GM23248 (cell line): Measurements from ENCODE around the gene PEX5. TPM values are rescaled to one million over a fixed set of nuclear protein-coding genes. Genes with fewer than 3 reads are reported as not detected.
"Not testable (repeated sequence)": the region's sequence is repeated elsewhere in the genome, so short reads cannot be mapped to it uniquely, and the experiment has no call there.

Experiments
- DNase-seq: peaks from one replicate; pipeline ENCODE4 v3.0.0-alpha.2; 2015
- H2AFZ ChIP-seq: fragments of 200-600 bp; sonication (generic); 2 replicates; pipeline ENCODE4 v1.6.1; 2016; ENCODE audit warnings: antibody characterized with exemption
- H3F3A ChIP-seq: fragments of 200-600 bp; sonication (generic); 2 replicates; pipeline ENCODE4 v1.6.1; 2016; ENCODE audit warnings: mild to moderate bottlenecking, antibody characterized with exemption, mixed run types; ENCODE audit not compliant: insufficient read depth
- H3K27ac ChIP-seq: fragments of 200-600 bp; sonication (generic); 2 replicates; pipeline ENCODE4 v1.5.1; 2016; ENCODE audit warnings: mild to moderate bottlenecking
- H3K27me3 ChIP-seq: fragments of 200-600 bp; sonication (generic); replicated peaks from 2 replicates; pipeline ENCODE4 v1.6.1; 2016; ENCODE audit warnings: mild to moderate bottlenecking; ENCODE audit not compliant: insufficient read depth
- H3K36me3 ChIP-seq: fragments of 200-600 bp; sonication (generic); 2 replicates; pipeline ENCODE4 v1.6.1; 2016; ENCODE audit warnings: low read depth, mild to moderate bottlenecking
- H3K4me1 ChIP-seq: fragments of 200-600 bp; sonication (generic); 2 replicates; pipeline ENCODE4 v1.6.1; 2016; ENCODE audit warnings: mild to moderate bottlenecking; ENCODE audit not compliant: insufficient read depth
- H3K4me2 ChIP-seq: fragments of 200-600 bp; sonication (generic); one replicate; pipeline ENCODE4 v1.6.1; 2016; ENCODE audit warnings: mild to moderate bottlenecking; ENCODE audit not compliant: unreplicated experiment
- H3K4me3 ChIP-seq: fragments of 200-600 bp; sonication (generic); 2 replicates; pipeline ENCODE4 v1.5.1; 2016; ENCODE audit warnings: mild to moderate bottlenecking
- H3K79me2 ChIP-seq: fragments of 200-600 bp; sonication (generic); 2 replicates; pipeline ENCODE4 v1.6.1; 2016; ENCODE audit warnings: mild to moderate bottlenecking; ENCODE audit not compliant: insufficient read depth
- H3K9ac ChIP-seq: fragments of 200-600 bp; sonication (generic); 2 replicates; pipeline ENCODE4 v1.6.1; 2016; ENCODE audit warnings: mild to moderate bottlenecking
- H3K9me2 ChIP-seq: fragments of 200-600 bp; sonication (generic); 2 replicates; pipeline ENCODE4 v1.6.1; 2016; ENCODE audit warnings: mixed run types, mild to moderate bottlenecking, moderate library complexity; ENCODE audit not compliant: insufficient read depth
- H3K9me3 ChIP-seq: fragments of 200-600 bp; sonication (generic); one replicate; pipeline ENCODE4 v1.6.1; 2017; ENCODE audit warnings: low read depth
- H4K20me1 ChIP-seq: fragments of 200-600 bp; sonication (generic); 2 replicates; pipeline ENCODE4 v1.6.0; 2016; ENCODE audit not compliant: insufficient read depth
- EZH2 ChIP-seq: fragments of 200-600 bp; sonication (generic); IDR thresholded peaks from 2 replicates; pipeline ENCODE4 v1.6.1; 2018; ENCODE audit warnings: antibody characterized with exemption, mild to moderate bottlenecking; ENCODE audit not compliant: insufficient read depth, poor library complexity, severe bottlenecking
- EZH2phosphoT487 ChIP-seq: fragments of 200-600 bp; sonication (generic); IDR thresholded peaks from 2 replicates; pipeline ENCODE4 v1.6.1; 2018; ENCODE audit warnings: antibody characterized with exemption, moderate library complexity, mild to moderate bottlenecking, low read depth; ENCODE audit not compliant: insufficient read depth
- WGBS, 2 experiments: methylation state at CpG; one replicate each; pipeline ENCODE4 v1.1.6; 2015 to 2017; ENCODE audit warnings: low lambda C conversion rate in 2 of 2, low coverage in 1 of 2; ENCODE audit errors: missing lambda C conversion rate in 2 of 2; 5-methylcytosine and 5-hydroxymethylcytosine counted together
- in situ Hi-C: fragments of 300-500 bp; cut with MboI; formaldehyde crosslinking; loops from 2 replicates; pipeline ENCODE4 v1.15.0; 2020
- polyA plus RNA-seq: library from polyadenylated mRNA; unstranded; fragments of >200 nt; fragmentation: Nextera tagmentation; extraction: Ambion mirVana; gene quantifications from 2 replicates; pipeline ENCODE4 v1.2.1, GENCODE V29; 2016
- total RNA-seq: library from RNA; depleted of rRNA; stranded (reverse); fragments of >200 nt; shearing (Covaris generic); gene quantifications from 2 replicates; pipeline ENCODE4 v1.2.3, GENCODE V29; 2014; rRNA removed

PEX5 gene
- total and polyA plus RNA-seq, 2 experiments from 2014 or later: 6.8 to 27.8 TPM

- peaks cover 4% of the 10 kb centered on the region; the same call in 1 of the 2 replicates for H3K27me3 ChIP-seq
- no peaks in the 10 kb centered on the region for H3K9me2 ChIP-seq
- no peak overlapping the region for H3K27ac ChIP-seq
- 57 to 58% methylated on average over 3 of the region's 3 CpGs for WGBS, 2 experiments
- TF ChIP-seq EZH2phosphoT487 (no peak), EZH2 (no peak)
- H3K79me2 ChIP-seq: no peaks in the 10 kb centered on the region
- H4K20me1 ChIP-seq: no peaks in the 10 kb centered on the region
- peaks cover 12% of the 10 kb centered on the region for H3F3A ChIP-seq
- no peak overlapping the region for H3K4me2 ChIP-seq
- H3K4me3 ChIP-seq: no peak overlapping the region
- peak; percentile 83 for DNase-seq
- H3K9me3 ChIP-seq: no peaks in the 10 kb centered on the region
- in situ Hi-C loops: no loop called here
- H3K4me1 ChIP-seq: peaks cover 9% of the 10 kb centered on the region
- H3K36me3 ChIP-seq: no peaks in the 10 kb centered on the region
- no peak overlapping the region for H3K9ac ChIP-seq
- no peak overlapping the region for H2AFZ ChIP-seq
Observed at GRCh38 chr12:7241404-7242005, 52.0 kb downstream of the PEX5 start.

- H3K9me2 ChIP-seq: no peaks in the 10 kb centered on the region
- DNase-seq: no peak
- H3K27ac ChIP-seq: no peak overlapping the region
- in situ Hi-C loops: no loop called here
- no peak overlapping the region for H2AFZ ChIP-seq
- H3K79me2 ChIP-seq: no peaks in the 10 kb centered on the region
- 48 to 52% methylated on average over 7 of the region's 7 CpGs for WGBS, 2 experiments
- peaks cover 4% of the 10 kb centered on the region; the same call in 1 of the 2 replicates for H3K27me3 ChIP-seq
- H3K9me3 ChIP-seq: no peaks in the 10 kb centered on the region
- peaks cover 9% of the 10 kb centered on the region for H3K4me1 ChIP-seq
- TF ChIP-seq EZH2phosphoT487: no peak
- TF ChIP-seq EZH2: no peak
- H3K4me3 ChIP-seq: no peak overlapping the region
- H3F3A ChIP-seq: peaks cover 12% of the 10 kb centered on the region
- H3K36me3 ChIP-seq: no peaks in the 10 kb centered on the region
- no peak overlapping the region for H3K9ac ChIP-seq
- no peaks in the 10 kb centered on the region for H4K20me1 ChIP-seq
- H3K4me2 ChIP-seq: no peak overlapping the region
Observed at GRCh38 chr12:7242176-7243101, 53.0 kb downstream of the PEX5 start.

- H3K9ac ChIP-seq, H3K4me3 ChIP-seq, H3F3A ChIP-seq, H2AFZ ChIP-seq, H3K79me2 ChIP-seq, H4K20me1 ChIP-seq, H3K27ac ChIP-seq, in situ Hi-C loops, DNase-seq, H3K36me3 ChIP-seq, H3K4me2 ChIP-seq, H3K9me2 ChIP-seq, H3K9me3 ChIP-seq, H3K27me3 ChIP-seq, H3K4me1 ChIP-seq: not testable (repeated sequence)
- WGBS, 2 experiments: 63 to 68% methylated on average over 18 to 21 of the region's 22 CpGs
Observed at GRCh38 chr12:7251328-7251996, 62.0 kb downstream of the PEX5 start.

- DNase-seq: no peak
- Histone ChIP-seq H3K4me1 (no peaks in the 10 kb centered on the region), H3K79me2 (no peaks in the 10 kb centered on the region), H3K9me2 (no peaks in the 10 kb centered on the region), H3K4me3 (no peak overlapping the region), H2AFZ (no peak overlapping the region), H3K36me3 (no peaks in the 10 kb centered on the region), H3K27ac (no peak overlapping the region), H3F3A (no peaks in the 10 kb centered on the region), H3K9me3 (no peaks in the 10 kb centered on the region), H3K4me2 (no peak overlapping the region), H4K20me1 (no peaks in the 10 kb centered on the region), H3K27me3 (peaks cover 12% of the 10 kb centered on the region; the same call in 1 of the 2 replicates), H3K9ac (no peak overlapping the region)
- in situ Hi-C loops: no loop called here
- TF ChIP-seq EZH2 (no peak), EZH2phosphoT487 (no peak)
- 0 to 3% methylated on average over 1 of the region's 1 CpG for WGBS, 2 experiments
Observed at GRCh38 chr12:7259060-7259459, 69.6 kb downstream of the PEX5 start.

Other genes with a start within 250 kb of the PEX5 start
- gene RNU7-1, start 245.9 kb upstream of the PEX5 start, total RNA-seq: not detected in 2 replicates
- gene RNU7-1, start 245.9 kb upstream of the PEX5 start, polyA plus RNA-seq: not detected in 2 replicates
- 261 and 264 TPM in 2 replicates for gene C12orf57, start 245.7 kb upstream of the PEX5 start, total RNA-seq
- gene C12orf57, start 245.7 kb upstream of the PEX5 start, polyA plus RNA-seq: 247 and 257 TPM in 2 replicates
- not detected in 2 replicates for gene PTPN6, start 238.3 kb upstream of the PEX5 start, total RNA-seq
- gene PTPN6, start 238.3 kb upstream of the PEX5 start, polyA plus RNA-seq: 0.21 and 0.35 TPM in 2 replicates
- 212 and 221 TPM in 2 replicates for gene PHB2, start 219.0 kb upstream of the PEX5 start, total RNA-seq
- 130 and 137 TPM in 2 replicates for gene PHB2, start 219.0 kb upstream of the PEX5 start, polyA plus RNA-seq
- 25.9 and 39.2 TPM in 2 replicates for gene EMG1, start 218.8 kb upstream of the PEX5 start, total RNA-seq
- 68.6 and 72.1 TPM in 2 replicates for gene EMG1, start 218.8 kb upstream of the PEX5 start, polyA plus RNA-seq
- 7.7 and 11.8 TPM in 2 replicates for gene LPCAT3, start 171.2 kb upstream of the PEX5 start, total RNA-seq
- 19.7 and 20.4 TPM in 2 replicates for gene LPCAT3, start 171.2 kb upstream of the PEX5 start, polyA plus RNA-seq
- gene C1S, start 129.0 kb upstream of the PEX5 start, total RNA-seq: 174 and 200 TPM in 2 replicates
- gene C1S, start 129.0 kb upstream of the PEX5 start, polyA plus RNA-seq: 195 and 198 TPM in 2 replicates
- gene C1R, start 97.2 kb upstream of the PEX5 start, total RNA-seq: 51.1 and 52.2 TPM in 2 replicates
- gene C1R, start 97.2 kb upstream of the PEX5 start, polyA plus RNA-seq: 75.0 and 78.9 TPM in 2 replicates
- 22.2 and 26.7 TPM in 2 replicates for gene C1RL, start 80.5 kb upstream of the PEX5 start, total RNA-seq
- 14.3 and 14.9 TPM in 2 replicates for gene C1RL, start 80.5 kb upstream of the PEX5 start, polyA plus RNA-seq
- gene RBP5, start 60.8 kb upstream of the PEX5 start, total RNA-seq: not detected in 2 replicates
- gene RBP5, start 60.8 kb upstream of the PEX5 start, polyA plus RNA-seq: 0.38 TPM in 1 of 2 replicates, not detected in the other
- gene CLSTN3, start 59.3 kb upstream of the PEX5 start, total RNA-seq: 4.5 and 12.3 TPM in 2 replicates
- 1.8 and 2.9 TPM in 2 replicates for gene CLSTN3, start 59.3 kb upstream of the PEX5 start, polyA plus RNA-seq
- not detected in 2 replicates for gene ACSM4, start 114.4 kb downstream of the PEX5 start, total RNA-seq
- gene ACSM4, start 114.4 kb downstream of the PEX5 start, polyA plus RNA-seq: not detected in 2 replicates